ENCODE data around the gene AP1AR.
"Not testable (repeated sequence)": the region's sequence is repeated elsewhere in the genome, so short reads cannot be mapped to it uniquely, and the experiment has no call there.

DNA sequence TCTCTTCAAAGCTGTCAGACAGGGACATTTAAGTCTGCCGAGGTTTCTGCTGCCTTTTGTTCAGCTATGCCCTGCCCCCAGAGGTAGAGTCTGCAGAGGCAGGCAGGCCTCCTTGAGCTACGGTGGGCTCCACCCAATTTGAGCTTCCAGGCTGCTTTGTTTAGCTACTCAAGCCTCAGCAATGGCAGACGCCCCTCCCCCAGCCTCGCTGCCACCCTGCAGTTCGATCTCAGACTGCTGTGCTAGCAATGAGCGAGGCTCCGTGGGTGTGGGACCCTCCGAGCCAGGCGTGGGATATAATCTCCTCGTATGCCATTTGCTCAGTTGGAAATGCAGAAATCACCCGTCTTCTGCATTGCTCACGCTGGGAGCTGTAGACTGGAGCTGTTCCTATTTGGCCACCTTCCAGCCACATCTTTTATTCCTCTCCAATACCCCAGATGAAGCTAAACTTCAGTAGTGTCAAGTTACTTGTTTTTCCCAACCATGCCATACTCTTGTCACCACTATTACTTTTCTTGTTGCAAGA is 77.7 kb downstream of the AP1AR start:
- not testable (repeated sequence) for TF ChIP-seq NR3C1 (CRISPR knock-in tag; conservative IDR thresholded peaks at IDR 0.05; ENCODE audit: low read depth); GABPB1 (CRISPR knock-in tag; IDR thresholded peaks at IDR 0.05); RELA (CRISPR knock-in tag; IDR thresholded peaks at IDR 0.05; ENCODE audit: borderline replicate concordance); TCF7 (CRISPR knock-in tag; IDR thresholded peaks at IDR 0.05; ENCODE audit: low read depth); SMAD3 (CRISPR knock-in tag; IDR thresholded peaks at IDR 0.05; ENCODE audit: borderline replicate concordance); TEAD1 (CRISPR knock-in tag; IDR thresholded peaks at IDR 0.05)
- TF ChIP-seq, protein P1, sequence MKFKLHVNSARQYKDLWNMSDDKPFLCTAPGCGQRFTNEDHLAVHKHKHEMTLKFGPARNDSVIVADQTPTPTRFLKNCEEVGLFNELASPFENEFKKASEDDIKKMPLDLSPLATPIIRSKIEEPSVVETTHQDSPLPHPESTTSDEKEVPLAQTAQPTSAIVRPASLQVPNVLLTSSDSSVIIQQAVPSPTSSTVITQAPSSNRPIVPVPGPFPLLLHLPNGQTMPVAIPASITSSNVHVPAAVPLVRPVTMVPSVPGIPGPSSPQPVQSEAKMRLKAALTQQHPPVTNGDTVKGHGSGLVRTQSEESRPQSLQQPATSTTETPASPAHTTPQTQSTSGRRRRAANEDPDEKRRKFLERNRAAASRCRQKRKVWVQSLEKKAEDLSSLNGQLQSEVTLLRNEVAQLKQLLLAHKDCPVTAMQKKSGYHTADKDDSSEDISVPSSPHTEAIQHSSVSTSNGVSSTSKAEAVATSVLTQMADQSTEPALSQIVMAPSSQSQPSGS (CRISPR knock-in tag; IDR thresholded peaks at IDR 0.05; ENCODE audit: borderline replicate concordance, low read depth): not testable (repeated sequence)
- TF ChIP-seq, protein P2, sequence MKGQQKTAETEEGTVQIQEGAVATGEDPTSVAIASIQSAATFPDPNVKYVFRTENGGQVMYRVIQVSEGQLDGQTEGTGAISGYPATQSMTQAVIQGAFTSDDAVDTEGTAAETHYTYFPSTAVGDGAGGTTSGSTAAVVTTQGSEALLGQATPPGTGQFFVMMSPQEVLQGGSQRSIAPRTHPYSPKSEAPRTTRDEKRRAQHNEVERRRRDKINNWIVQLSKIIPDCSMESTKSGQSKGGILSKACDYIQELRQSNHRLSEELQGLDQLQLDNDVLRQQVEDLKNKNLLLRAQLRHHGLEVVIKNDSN (CRISPR knock-in tag; IDR thresholded peaks at IDR 0.05): not testable (repeated sequence)
- TF ChIP-seq, protein P3, sequence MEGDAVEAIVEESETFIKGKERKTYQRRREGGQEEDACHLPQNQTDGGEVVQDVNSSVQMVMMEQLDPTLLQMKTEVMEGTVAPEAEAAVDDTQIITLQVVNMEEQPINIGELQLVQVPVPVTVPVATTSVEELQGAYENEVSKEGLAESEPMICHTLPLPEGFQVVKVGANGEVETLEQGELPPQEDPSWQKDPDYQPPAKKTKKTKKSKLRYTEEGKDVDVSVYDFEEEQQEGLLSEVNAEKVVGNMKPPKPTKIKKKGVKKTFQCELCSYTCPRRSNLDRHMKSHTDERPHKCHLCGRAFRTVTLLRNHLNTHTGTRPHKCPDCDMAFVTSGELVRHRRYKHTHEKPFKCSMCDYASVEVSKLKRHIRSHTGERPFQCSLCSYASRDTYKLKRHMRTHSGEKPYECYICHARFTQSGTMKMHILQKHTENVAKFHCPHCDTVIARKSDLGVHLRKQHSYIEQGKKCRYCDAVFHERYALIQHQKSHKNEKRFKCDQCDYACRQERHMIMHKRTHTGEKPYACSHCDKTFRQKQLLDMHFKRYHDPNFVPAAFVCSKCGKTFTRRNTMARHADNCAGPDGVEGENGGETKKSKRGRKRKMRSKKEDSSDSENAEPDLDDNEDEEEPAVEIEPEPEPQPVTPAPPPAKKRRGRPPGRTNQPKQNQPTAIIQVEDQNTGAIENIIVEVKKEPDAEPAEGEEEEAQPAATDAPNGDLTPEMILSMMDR (IDR thresholded peaks at IDR 0.05): not testable (repeated sequence)
- TF ChIP-seq, protein P4, sequence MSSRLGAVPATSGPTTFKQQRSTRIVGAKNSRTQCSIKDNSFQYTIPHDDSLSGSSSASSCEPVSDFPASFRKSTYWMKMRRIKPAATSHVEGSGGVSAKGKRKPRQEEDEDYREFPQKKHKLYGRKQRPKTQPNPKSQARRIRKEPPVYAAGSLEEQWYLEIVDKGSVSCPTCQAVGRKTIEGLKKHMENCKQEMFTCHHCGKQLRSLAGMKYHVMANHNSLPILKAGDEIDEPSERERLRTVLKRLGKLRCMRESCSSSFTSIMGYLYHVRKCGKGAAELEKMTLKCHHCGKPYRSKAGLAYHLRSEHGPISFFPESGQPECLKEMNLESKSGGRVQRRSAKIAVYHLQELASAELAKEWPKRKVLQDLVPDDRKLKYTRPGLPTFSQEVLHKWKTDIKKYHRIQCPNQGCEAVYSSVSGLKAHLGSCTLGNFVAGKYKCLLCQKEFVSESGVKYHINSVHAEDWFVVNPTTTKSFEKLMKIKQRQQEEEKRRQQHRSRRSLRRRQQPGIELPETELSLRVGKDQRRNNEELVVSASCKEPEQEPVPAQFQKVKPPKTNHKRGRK (CRISPR knock-in tag; IDR thresholded peaks at IDR 0.05; ENCODE audit: borderline replicate concordance): not testable (repeated sequence)
- TF ChIP-seq, protein P5, sequence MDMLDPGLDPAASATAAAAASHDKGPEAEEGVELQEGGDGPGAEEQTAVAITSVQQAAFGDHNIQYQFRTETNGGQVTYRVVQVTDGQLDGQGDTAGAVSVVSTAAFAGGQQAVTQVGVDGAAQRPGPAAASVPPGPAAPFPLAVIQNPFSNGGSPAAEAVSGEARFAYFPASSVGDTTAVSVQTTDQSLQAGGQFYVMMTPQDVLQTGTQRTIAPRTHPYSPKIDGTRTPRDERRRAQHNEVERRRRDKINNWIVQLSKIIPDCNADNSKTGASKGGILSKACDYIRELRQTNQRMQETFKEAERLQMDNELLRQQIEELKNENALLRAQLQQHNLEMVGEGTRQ (CRISPR knock-in tag; IDR thresholded peaks at IDR 0.05): not testable (repeated sequence)
- TF ChIP-seq, protein P6, sequence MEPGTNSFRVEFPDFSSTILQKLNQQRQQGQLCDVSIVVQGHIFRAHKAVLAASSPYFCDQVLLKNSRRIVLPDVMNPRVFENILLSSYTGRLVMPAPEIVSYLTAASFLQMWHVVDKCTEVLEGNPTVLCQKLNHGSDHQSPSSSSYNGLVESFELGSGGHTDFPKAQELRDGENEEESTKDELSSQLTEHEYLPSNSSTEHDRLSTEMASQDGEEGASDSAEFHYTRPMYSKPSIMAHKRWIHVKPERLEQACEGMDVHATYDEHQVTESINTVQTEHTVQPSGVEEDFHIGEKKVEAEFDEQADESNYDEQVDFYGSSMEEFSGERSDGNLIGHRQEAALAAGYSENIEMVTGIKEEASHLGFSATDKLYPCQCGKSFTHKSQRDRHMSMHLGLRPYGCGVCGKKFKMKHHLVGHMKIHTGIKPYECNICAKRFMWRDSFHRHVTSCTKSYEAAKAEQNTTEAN (CRISPR knock-in tag; IDR thresholded peaks at IDR 0.05): not testable (repeated sequence)
- TF ChIP-seq, protein P7, sequence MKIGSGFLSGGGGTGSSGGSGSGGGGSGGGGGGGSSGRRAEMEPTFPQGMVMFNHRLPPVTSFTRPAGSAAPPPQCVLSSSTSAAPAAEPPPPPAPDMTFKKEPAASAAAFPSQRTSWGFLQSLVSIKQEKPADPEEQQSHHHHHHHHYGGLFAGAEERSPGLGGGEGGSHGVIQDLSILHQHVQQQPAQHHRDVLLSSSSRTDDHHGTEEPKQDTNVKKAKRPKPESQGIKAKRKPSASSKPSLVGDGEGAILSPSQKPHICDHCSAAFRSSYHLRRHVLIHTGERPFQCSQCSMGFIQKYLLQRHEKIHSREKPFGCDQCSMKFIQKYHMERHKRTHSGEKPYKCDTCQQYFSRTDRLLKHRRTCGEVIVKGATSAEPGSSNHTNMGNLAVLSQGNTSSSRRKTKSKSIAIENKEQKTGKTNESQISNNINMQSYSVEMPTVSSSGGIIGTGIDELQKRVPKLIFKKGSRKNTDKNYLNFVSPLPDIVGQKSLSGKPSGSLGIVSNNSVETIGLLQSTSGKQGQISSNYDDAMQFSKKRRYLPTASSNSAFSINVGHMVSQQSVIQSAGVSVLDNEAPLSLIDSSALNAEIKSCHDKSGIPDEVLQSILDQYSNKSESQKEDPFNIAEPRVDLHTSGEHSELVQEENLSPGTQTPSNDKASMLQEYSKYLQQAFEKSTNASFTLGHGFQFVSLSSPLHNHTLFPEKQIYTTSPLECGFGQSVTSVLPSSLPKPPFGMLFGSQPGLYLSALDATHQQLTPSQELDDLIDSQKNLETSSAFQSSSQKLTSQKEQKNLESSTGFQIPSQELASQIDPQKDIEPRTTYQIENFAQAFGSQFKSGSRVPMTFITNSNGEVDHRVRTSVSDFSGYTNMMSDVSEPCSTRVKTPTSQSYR (CRISPR knock-in tag; IDR thresholded peaks at IDR 0.05): peak; percentile 83; the same call in 1 of the 2 replicates
- TF ChIP-seq, protein P8, sequence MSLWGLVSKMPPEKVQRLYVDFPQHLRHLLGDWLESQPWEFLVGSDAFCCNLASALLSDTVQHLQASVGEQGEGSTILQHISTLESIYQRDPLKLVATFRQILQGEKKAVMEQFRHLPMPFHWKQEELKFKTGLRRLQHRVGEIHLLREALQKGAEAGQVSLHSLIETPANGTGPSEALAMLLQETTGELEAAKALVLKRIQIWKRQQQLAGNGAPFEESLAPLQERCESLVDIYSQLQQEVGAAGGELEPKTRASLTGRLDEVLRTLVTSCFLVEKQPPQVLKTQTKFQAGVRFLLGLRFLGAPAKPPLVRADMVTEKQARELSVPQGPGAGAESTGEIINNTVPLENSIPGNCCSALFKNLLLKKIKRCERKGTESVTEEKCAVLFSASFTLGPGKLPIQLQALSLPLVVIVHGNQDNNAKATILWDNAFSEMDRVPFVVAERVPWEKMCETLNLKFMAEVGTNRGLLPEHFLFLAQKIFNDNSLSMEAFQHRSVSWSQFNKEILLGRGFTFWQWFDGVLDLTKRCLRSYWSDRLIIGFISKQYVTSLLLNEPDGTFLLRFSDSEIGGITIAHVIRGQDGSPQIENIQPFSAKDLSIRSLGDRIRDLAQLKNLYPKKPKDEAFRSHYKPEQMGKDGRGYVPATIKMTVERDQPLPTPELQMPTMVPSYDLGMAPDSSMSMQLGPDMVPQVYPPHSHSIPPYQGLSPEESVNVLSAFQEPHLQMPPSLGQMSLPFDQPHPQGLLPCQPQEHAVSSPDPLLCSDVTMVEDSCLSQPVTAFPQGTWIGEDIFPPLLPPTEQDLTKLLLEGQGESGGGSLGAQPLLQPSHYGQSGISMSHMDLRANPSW (CRISPR knock-in tag; conservative IDR thresholded peaks at IDR 0.05; ENCODE audit: low read depth): not testable (repeated sequence)

Measured in WTC11 (cell line).